GM23338 (cell line): ENCODE measurements around the gene TSPAN19. TPM values are rescaled to one million over a fixed set of nuclear protein-coding genes. Genes with fewer than 3 reads are reported as not detected.

ENCODE experiments used
- ATAC-seq: fragments of 200-7000 bp; cut with Tn5 transposase; 3 replicates; pipeline ENCODE4 v1.9.1; 2020
- DNase-seq: peaks from one replicate; pipeline ENCODE4 v3.0.0-alpha.2; 2015; ENCODE audit warnings: low spot score
- H2AFZ ChIP-seq: fragments of 200-600 bp; sonication (generic); 2 replicates; pipeline ENCODE4 v1.8.0; 2016; ENCODE audit warnings: antibody characterized with exemption, mild to moderate bottlenecking, moderate library complexity
- H3F3A ChIP-seq: fragments of 200-600 bp; sonication (generic); replicated peaks from 2 replicates; pipeline ENCODE4 v1.8.0; 2017; ENCODE audit warnings: antibody characterized with exemption, mixed run types, low read depth
- H3K27ac ChIP-seq: fragments of 200-600 bp; sonication (generic); 2 replicates; pipeline ENCODE4 v1.6.1; 2016; ENCODE audit warnings: low read depth
- H3K27me3 ChIP-seq: fragments of 200-600 bp; sonication (generic); 2 replicates; pipeline ENCODE4 v1.8.0; 2016; ENCODE audit warnings: mild to moderate bottlenecking, mixed run types, moderate library complexity; ENCODE audit not compliant: insufficient read depth
- H3K36me3 ChIP-seq: fragments of 200-600 bp; sonication (generic); 2 replicates; pipeline ENCODE4 v1.8.0; 2016; ENCODE audit warnings: mild to moderate bottlenecking; ENCODE audit not compliant: insufficient read depth
- H3K4me1 ChIP-seq: fragments of 200-600 bp; sonication (generic); 2 replicates; pipeline ENCODE4 v1.8.0; 2016; ENCODE audit warnings: mild to moderate bottlenecking, moderate library complexity; ENCODE audit not compliant: insufficient read depth
- H3K4me2 ChIP-seq: fragments of 200-600 bp; sonication (generic); 2 replicates; pipeline ENCODE4 v1.7.1; 2017; ENCODE audit warnings: mixed run types
- H3K4me3 ChIP-seq: fragments of 200-600 bp; sonication (generic); 2 replicates; pipeline ENCODE4 v1.6.1; 2016; ENCODE audit warnings: mixed run types
- H3K79me2 ChIP-seq: fragments of 200-600 bp; sonication (generic); replicated peaks from 2 replicates; pipeline ENCODE4 v1.8.0; 2017; ENCODE audit warnings: mild to moderate bottlenecking; ENCODE audit not compliant: insufficient read depth
- H3K9me2 ChIP-seq: fragments of 200-600 bp; sonication (generic); 2 replicates; pipeline ENCODE4 v1.8.0; 2017; ENCODE audit not compliant: insufficient read depth
- H4K20me1 ChIP-seq: fragments of 200-600 bp; sonication (generic); replicated peaks from 2 replicates; pipeline ENCODE4 v1.8.0; 2017; ENCODE audit warnings: mild to moderate bottlenecking; ENCODE audit not compliant: insufficient read depth
- H3K27ac Mint-ChIP-seq: 2 replicates; pipeline ENCODE4 v1.8.0; 2020; ENCODE audit warnings: inconsistent platforms, mild to moderate bottlenecking, moderate library complexity, mixed read lengths
- H3K27me3 Mint-ChIP-seq: 3 replicates; pipeline ENCODE4 v1.8.0; 2022; ENCODE audit warnings: low read depth, mild to moderate bottlenecking, moderate library complexity, mixed read lengths, inconsistent platforms; ENCODE audit not compliant: insufficient read depth, poor library complexity
- H3K36me3 Mint-ChIP-seq: 3 replicates; pipeline ENCODE4 v1.8.0; 2021; ENCODE audit warnings: low read depth, mild to moderate bottlenecking, inconsistent platforms, moderate library complexity, mixed read lengths
- H3K4me1 Mint-ChIP-seq: 3 replicates; pipeline ENCODE4 v1.8.0; 2020; ENCODE audit warnings: mild to moderate bottlenecking, inconsistent platforms, mixed read lengths
- H3K4me3 Mint-ChIP-seq: 3 replicates; pipeline ENCODE4 v1.8.0; 2021; ENCODE audit warnings: moderate library complexity, mild to moderate bottlenecking, inconsistent platforms, mixed read lengths
- H3K9me3 Mint-ChIP-seq: 3 replicates; pipeline ENCODE4 v1.8.0; 2020; ENCODE audit warnings: moderate library complexity, mild to moderate bottlenecking, inconsistent platforms, mixed read lengths
- CREB1 ChIP-seq: fragments of 250-450 bp; sonication (Bioruptor Pico); IDR thresholded peaks from 2 replicates; pipeline ENCODE4 v1.5.0; 2020; ENCODE audit warnings: low read depth, mild to moderate bottlenecking, moderate library complexity
- ETS1 ChIP-seq: IDR thresholded peaks from 2 replicates; pipeline ENCODE4 v1.6.1; 2016; ENCODE audit warnings: antibody characterized with exemption
- EZH2 ChIP-seq: fragments of 200-600 bp; sonication (generic); IDR thresholded peaks from one replicate; pipeline ENCODE4 v1.8.0; 2017; ENCODE audit warnings: antibody characterized with exemption, mild to moderate bottlenecking, low read depth; ENCODE audit not compliant: unreplicated experiment
- EZH2phosphoT487 ChIP-seq: fragments of 200-600 bp; sonication (generic); IDR thresholded peaks from one replicate; pipeline ENCODE4 v1.8.1; 2018; ENCODE audit warnings: antibody characterized with exemption; ENCODE audit not compliant: unreplicated experiment
- JUNB ChIP-seq: IDR thresholded peaks from one replicate; pipeline ENCODE4 v1.6.1; 2016; ENCODE audit warnings: antibody characterized with exemption; ENCODE audit not compliant: unreplicated experiment
- NANOG ChIP-seq: IDR thresholded peaks from 2 replicates; pipeline ENCODE4 v1.6.1; 2016; ENCODE audit warnings: antibody characterized with exemption, borderline replicate concordance
- POLR2AphosphoS5 ChIP-seq: IDR thresholded peaks from 2 replicates; pipeline ENCODE4 v1.6.1; 2016; ENCODE audit warnings: antibody characterized with exemption, low read depth
- REST ChIP-seq: IDR thresholded peaks from one replicate; pipeline ENCODE4 v1.6.1; 2018; ENCODE audit warnings: antibody characterized with exemption; ENCODE audit not compliant: unreplicated experiment
- STAT1 ChIP-seq: IDR thresholded peaks from one replicate; pipeline ENCODE4 v1.6.1; 2016; ENCODE audit warnings: antibody characterized with exemption; ENCODE audit not compliant: unreplicated experiment
- ZNF114 ChIP-seq: fragments of 250-450 bp; sonication (Bioruptor Pico); IDR thresholded peaks from 2 replicates; pipeline ENCODE4 v1.5.0; 2020; ENCODE audit warnings: mild to moderate bottlenecking, moderate library complexity
- ZNF331 ChIP-seq: fragments of 250-450 bp; sonication (Bioruptor Pico); IDR thresholded peaks from 2 replicates; pipeline ENCODE4 v1.5.0; 2020; ENCODE audit warnings: low read depth, mild to moderate bottlenecking, moderate library complexity
- polyA plus RNA-seq: library from polyadenylated mRNA; unstranded; fragments of >200 nt; fragmentation: Nextera tagmentation; extraction: Ambion mirVana; gene quantifications from 2 replicates; pipeline ENCODE4 v1.2.1, GENCODE V29; 2016
- total RNA-seq: library from RNA; depleted of rRNA; stranded (reverse); fragments of >200 nt; shearing (Covaris generic); gene quantifications from 2 replicates; pipeline ENCODE4 v1.2.3, GENCODE V29; 2014
- TF ChIP-seq, protein P1 (sequence below): fragments of 250-450 bp; sonication (Bioruptor Pico); IDR thresholded peaks from 2 replicates; pipeline ENCODE4 v1.5.0; 2020; ENCODE audit warnings: mild to moderate bottlenecking, moderate library complexity
- TF ChIP-seq, protein P2 (sequence below), 2 experiments: fragments of 200-600 bp in 1 of 2; sonication (generic) in 1 of 2; conservative IDR thresholded peaks; 2 replicates each; pipeline versions ENCODE4 v1.5.1 to v1.6.1; 2016 to 2017; ENCODE audit warnings: antibody characterized with exemption in 2 of 2, low read depth in 2 of 2, mild to moderate bottlenecking in 2 of 2, moderate library complexity in 1 of 2

TSPAN19 gene
- total and polyA plus RNA-seq, 2 experiments from 2014 or later, result 0.44 to 0.80 TPM

- Histone ChIP-seq H3K4me2 (no peak overlapping the region), H3K27me3 (no peaks in the 10 kb centered on the region), H3K4me3 (no peak overlapping the region), H4K20me1 (no peaks in the 10 kb centered on the region), H3K36me3 (no peaks in the 10 kb centered on the region), H3F3A (no peaks in the 10 kb centered on the region), H3K4me1 (no peaks in the 10 kb centered on the region), H3K9me2 (no peaks in the 10 kb centered on the region; the same call in 1 of the 2 replicates), H2AFZ (no peak overlapping the region), H3K27ac (no peak overlapping the region), H3K79me2 (no peaks in the 10 kb centered on the region)
- no peak overlapping the region for H3K4me3 Mint-ChIP-seq
- no peak for ATAC-seq
- TF ChIP-seq NANOG (no peak), REST (no peak), POLR2AphosphoS5 (no peak), ZNF331 (CRISPR knock-in tag) (no peak), EZH2phosphoT487 (no peak), CREB1 (no peak), ETS1 (no peak), JUNB (no peak), EZH2 (no peak), STAT1 (no peak), ZNF114 (CRISPR knock-in tag) (no peak)
- TF ChIP-seq, protein P1, sequence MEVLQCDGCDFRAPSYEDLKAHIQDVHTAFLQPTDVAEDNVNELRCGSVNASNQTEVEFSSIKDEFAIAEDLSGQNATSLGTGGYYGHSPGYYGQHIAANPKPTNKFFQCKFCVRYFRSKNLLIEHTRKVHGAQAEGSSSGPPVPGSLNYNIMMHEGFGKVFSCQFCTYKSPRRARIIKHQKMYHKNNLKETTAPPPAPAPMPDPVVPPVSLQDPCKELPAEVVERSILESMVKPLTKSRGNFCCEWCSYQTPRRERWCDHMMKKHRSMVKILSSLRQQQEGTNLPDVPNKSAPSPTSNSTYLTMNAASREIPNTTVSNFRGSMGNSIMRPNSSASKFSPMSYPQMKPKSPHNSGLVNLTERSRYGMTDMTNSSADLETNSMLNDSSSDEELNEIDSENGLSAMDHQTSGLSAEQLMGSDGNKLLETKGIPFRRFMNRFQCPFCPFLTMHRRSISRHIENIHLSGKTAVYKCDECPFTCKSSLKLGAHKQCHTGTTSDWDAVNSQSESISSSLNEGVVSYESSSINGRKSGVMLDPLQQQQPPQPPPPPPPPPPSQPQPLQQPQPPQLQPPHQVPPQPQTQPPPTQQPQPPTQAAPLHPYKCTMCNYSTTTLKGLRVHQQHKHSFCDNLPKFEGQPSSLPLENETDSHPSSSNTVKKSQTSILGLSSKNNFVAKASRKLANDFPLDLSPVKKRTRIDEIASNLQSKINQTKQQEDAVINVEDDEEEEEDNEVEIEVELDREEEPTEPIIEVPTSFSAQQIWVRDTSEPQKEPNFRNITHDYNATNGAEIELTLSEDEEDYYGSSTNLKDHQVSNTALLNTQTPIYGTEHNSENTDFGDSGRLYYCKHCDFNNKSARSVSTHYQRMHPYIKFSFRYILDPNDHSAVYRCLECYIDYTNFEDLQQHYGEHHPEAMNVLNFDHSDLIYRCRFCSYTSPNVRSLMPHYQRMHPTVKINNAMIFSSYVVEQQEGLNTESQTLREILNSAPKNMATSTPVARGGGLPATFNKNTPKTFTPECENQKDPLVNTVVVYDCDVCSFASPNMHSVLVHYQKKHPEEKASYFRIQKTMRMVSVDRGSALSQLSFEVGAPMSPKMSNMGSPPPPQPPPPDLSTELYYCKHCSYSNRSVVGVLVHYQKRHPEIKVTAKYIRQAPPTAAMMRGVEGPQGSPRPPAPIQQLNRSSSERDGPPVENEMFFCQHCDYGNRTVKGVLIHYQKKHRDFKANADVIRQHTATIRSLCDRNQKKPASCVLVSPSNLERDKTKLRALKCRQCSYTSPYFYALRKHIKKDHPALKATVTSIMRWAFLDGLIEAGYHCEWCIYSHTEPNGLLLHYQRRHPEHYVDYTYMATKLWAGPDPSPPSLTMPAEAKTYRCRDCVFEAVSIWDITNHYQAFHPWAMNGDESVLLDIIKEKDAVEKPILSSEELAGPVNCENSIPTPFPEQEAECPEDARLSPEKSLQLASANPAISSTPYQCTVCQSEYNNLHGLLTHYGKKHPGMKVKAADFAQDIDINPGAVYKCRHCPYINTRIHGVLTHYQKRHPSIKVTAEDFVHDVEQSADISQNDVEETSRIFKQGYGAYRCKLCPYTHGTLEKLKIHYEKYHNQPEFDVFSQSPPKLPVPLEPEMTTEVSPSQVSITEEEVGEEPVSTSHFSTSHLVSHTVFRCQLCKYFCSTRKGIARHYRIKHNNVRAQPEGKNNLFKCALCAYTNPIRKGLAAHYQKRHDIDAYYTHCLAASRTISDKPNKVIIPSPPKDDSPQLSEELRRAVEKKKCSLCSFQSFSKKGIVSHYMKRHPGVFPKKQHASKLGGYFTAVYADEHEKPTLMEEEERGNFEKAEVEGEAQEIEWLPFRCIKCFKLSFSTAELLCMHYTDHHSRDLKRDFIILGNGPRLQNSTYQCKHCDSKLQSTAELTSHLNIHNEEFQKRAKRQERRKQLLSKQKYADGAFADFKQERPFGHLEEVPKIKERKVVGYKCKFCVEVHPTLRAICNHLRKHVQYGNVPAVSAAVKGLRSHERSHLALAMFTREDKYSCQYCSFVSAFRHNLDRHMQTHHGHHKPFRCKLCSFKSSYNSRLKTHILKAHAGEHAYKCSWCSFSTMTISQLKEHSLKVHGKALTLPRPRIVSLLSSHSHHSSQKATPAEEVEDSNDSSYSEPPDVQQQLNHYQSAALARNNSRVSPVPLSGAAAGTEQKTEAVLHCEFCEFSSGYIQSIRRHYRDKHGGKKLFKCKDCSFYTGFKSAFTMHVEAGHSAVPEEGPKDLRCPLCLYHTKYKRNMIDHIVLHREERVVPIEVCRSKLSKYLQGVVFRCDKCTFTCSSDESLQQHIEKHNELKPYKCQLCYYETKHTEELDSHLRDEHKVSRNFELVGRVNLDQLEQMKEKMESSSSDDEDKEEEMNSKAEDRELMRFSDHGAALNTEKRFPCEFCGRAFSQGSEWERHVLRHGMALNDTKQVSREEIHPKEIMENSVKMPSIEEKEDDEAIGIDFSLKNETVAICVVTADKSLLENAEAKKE (CRISPR knock-in tag), result no peak
- TF ChIP-seq, protein P2, sequence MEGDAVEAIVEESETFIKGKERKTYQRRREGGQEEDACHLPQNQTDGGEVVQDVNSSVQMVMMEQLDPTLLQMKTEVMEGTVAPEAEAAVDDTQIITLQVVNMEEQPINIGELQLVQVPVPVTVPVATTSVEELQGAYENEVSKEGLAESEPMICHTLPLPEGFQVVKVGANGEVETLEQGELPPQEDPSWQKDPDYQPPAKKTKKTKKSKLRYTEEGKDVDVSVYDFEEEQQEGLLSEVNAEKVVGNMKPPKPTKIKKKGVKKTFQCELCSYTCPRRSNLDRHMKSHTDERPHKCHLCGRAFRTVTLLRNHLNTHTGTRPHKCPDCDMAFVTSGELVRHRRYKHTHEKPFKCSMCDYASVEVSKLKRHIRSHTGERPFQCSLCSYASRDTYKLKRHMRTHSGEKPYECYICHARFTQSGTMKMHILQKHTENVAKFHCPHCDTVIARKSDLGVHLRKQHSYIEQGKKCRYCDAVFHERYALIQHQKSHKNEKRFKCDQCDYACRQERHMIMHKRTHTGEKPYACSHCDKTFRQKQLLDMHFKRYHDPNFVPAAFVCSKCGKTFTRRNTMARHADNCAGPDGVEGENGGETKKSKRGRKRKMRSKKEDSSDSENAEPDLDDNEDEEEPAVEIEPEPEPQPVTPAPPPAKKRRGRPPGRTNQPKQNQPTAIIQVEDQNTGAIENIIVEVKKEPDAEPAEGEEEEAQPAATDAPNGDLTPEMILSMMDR (conservative IDR thresholded peaks at IDR 0.05; ENCODE audit: low read depth in 2 of 2), result no peak
- H3K9me3 Mint-ChIP-seq, result peaks cover 5% of the 10 kb centered on the region; the same call in 1 of the 3 replicates
- no peak for DNase-seq
- peaks cover 7% of the 10 kb centered on the region; the same call in 1 of the 3 replicates for H3K4me1 Mint-ChIP-seq
- H3K27me3 Mint-ChIP-seq, result peaks cover 2% of the 10 kb centered on the region
- no peak overlapping the region for H3K27ac Mint-ChIP-seq
- H3K36me3 Mint-ChIP-seq, result peaks cover 5% of the 10 kb centered on the region; the same call in 1 of the 3 replicates
These were observed 63.1 kb downstream of the TSPAN19 start for GRCh38 chr12:84973026-84973425.
